ENCODE measurements around the gene MRTFA.

GRCh38 chr22:40681451-40681850, 44.9 kb upstream of the MRTFA start:
- TF ChIP-seq CTCF (IDR thresholded peaks at IDR 0.05), result no peak
- no peak for TF ChIP-seq POLR2A (IDR thresholded peaks at IDR 0.05)

All from esophagus squamous epithelium (tissue), 4 donors.